Neural cell (in vitro differentiated cells): Measurements from ENCODE around the gene RAI2. TPM values are rescaled to one million over a fixed set of nuclear protein-coding genes. Genes with fewer than 3 reads are reported as not detected.

ENCODE experiments used
- H2AFZ ChIP-seq: fragments of 200-600, 300-800 bp; sonication (generic), shearing (Covaris generic); 2 replicates; pipeline ENCODE4 v1.6.0; 2014; ENCODE audit warnings: low read depth, mild to moderate bottlenecking, antibody characterized with exemption, low read length, moderate library complexity
- H3F3A ChIP-seq: fragments of 200-600 bp; shearing (Covaris generic); 2 replicates; pipeline ENCODE4 v1.6.1; 2016; ENCODE audit warnings: mild to moderate bottlenecking, moderate library complexity, mixed read lengths, antibody characterized with exemption, low read length; ENCODE audit not compliant: insufficient read depth, poor library complexity, severe bottlenecking
- H3K27ac ChIP-seq: fragments of 200-600, 300-800 bp; sonication (generic), shearing (Covaris generic); 2 replicates; pipeline ENCODE4 v1.5.1; 2014; ENCODE audit warnings: mild to moderate bottlenecking, low read length, moderate library complexity
- H3K27me3 ChIP-seq: fragments of 300-800, 200-600 bp; sonication (generic), shearing (Covaris generic); 2 replicates; pipeline ENCODE4 v1.6.0; 2014; ENCODE audit warnings: mild to moderate bottlenecking, low read depth, low read length, moderate library complexity; ENCODE audit not compliant: insufficient read depth
- H3K36me3 ChIP-seq: fragments of 300-800, 200-600 bp; sonication (generic), shearing (Covaris generic); 2 replicates; pipeline ENCODE4 v1.5.1; 2014; ENCODE audit warnings: mild to moderate bottlenecking, antibody characterized with exemption, low read length, moderate library complexity; ENCODE audit not compliant: insufficient read depth
- H3K4me2 ChIP-seq: fragments of 300-800, 200-600 bp; sonication (generic), shearing (Covaris generic); 2 replicates; pipeline ENCODE4 v1.6.0; 2014; ENCODE audit warnings: mild to moderate bottlenecking, low read length
- H3K4me3 ChIP-seq: fragments of 300-800, 200-600 bp; sonication (generic), shearing (Covaris generic); 2 replicates; pipeline ENCODE4 v1.5.1; 2014; ENCODE audit warnings: mild to moderate bottlenecking, low read length, moderate library complexity
- H3K79me2 ChIP-seq: fragments of 200-600 bp; shearing (Covaris generic); replicated peaks from 2 replicates; pipeline ENCODE4 v1.6.0; 2014; ENCODE audit warnings: mild to moderate bottlenecking, low read length, moderate library complexity; ENCODE audit not compliant: insufficient read depth
- H3K9ac ChIP-seq: fragments of 300-800, 200-600 bp; sonication (generic), shearing (Covaris generic); 2 replicates; pipeline ENCODE4 v1.6.1; 2016; ENCODE audit warnings: mild to moderate bottlenecking, low read length, mixed read lengths
- H3K9me2 ChIP-seq: fragments of 200-600 bp; shearing (Covaris generic); 2 replicates; pipeline ENCODE4 v1.6.1; 2016; ENCODE audit warnings: mild to moderate bottlenecking, low read length, mixed read lengths; ENCODE audit not compliant: insufficient read depth
- H3K9me3 ChIP-seq: fragments of 200-600, 300-800 bp; sonication (generic), shearing (Covaris generic); 2 replicates; pipeline ENCODE4 v1.6.1; 2016; ENCODE audit warnings: mild to moderate bottlenecking, mixed run types, low read length, moderate library complexity, mixed read lengths
- H4K20me1 ChIP-seq: fragments of 200-600 bp; shearing (Covaris generic); 2 replicates; pipeline ENCODE4 v1.6.1; 2016; ENCODE audit warnings: mild to moderate bottlenecking, mixed run types; ENCODE audit not compliant: insufficient read depth
- CTCF ChIP-seq: fragments of 450-650 bp; IDR thresholded peaks from 2 replicates; pipeline ENCODE4 v1.5.1; 2014; ENCODE audit warnings: antibody characterized with exemption, mild to moderate bottlenecking, moderate library complexity; ENCODE audit not compliant: poor library complexity, severe bottlenecking
- EP300 ChIP-seq: fragments of 450-650 bp; conservative IDR thresholded peaks from 2 replicates; pipeline ENCODE4 v1.6.1; 2014; ENCODE audit warnings: antibody characterized with exemption, mild to moderate bottlenecking, moderate library complexity; ENCODE audit not compliant: poor library complexity, severe bottlenecking
- EZH2 ChIP-seq: fragments of 200-600, 300-800 bp; shearing (Covaris generic), sonication (generic); IDR thresholded peaks from 2 replicates; pipeline ENCODE4 v1.6.1; 2014; ENCODE audit warnings: antibody characterized with exemption, low read length, borderline replicate concordance, mild to moderate bottlenecking; ENCODE audit not compliant: insufficient read depth, poor library complexity, severe bottlenecking
- MXI1 ChIP-seq: fragments of 450-650 bp; conservative IDR thresholded peaks from 2 replicates; pipeline ENCODE4 v1.6.1; 2014; ENCODE audit warnings: antibody characterized with exemption, mild to moderate bottlenecking; ENCODE audit not compliant: poor library complexity, severe bottlenecking
- POLR2AphosphoS5 ChIP-seq: IDR thresholded peaks from 2 replicates; pipeline ENCODE4 v1.6.1; 2012
- RAD21 ChIP-seq: fragments of 450-650 bp; conservative IDR thresholded peaks from 2 replicates; pipeline ENCODE4 v1.6.1; 2014; ENCODE audit warnings: antibody characterized with exemption, mild to moderate bottlenecking, moderate library complexity
- SMC3 ChIP-seq: fragments of 450-650 bp; conservative IDR thresholded peaks from 2 replicates; pipeline ENCODE4 v1.6.1; 2014; ENCODE audit warnings: antibody characterized with exemption, mild to moderate bottlenecking, moderate library complexity; ENCODE audit not compliant: poor library complexity
- TAF1 ChIP-seq: IDR thresholded peaks from 2 replicates; pipeline ENCODE4 v1.6.1; 2012; ENCODE audit warnings: low read depth
- polyA plus RNA-seq: library from polyadenylated mRNA; depleted of rRNA; stranded (reverse); fragments of >200 nt; gene quantifications from 2 replicates; pipeline ENCODE4 v1.2.3, GENCODE V29; 2014
- TF ChIP-seq, protein P1 (sequence below): IDR thresholded peaks from 2 replicates; pipeline ENCODE4 v1.6.1; 2012; ENCODE audit warnings: borderline replicate concordance

The RAI2 gene
- polyA plus RNA-seq, 1 donor from 2014 or later, result 4.8 TPM

- Histone ChIP-seq H4K20me1 (no peaks in the 10 kb centered on the region), H3K9ac (no peak overlapping the region), H3K9me3 (no peaks in the 10 kb centered on the region), H3K36me3 (no peaks in the 10 kb centered on the region), H3K9me2 (no peaks in the 10 kb centered on the region), H3F3A (no peaks in the 10 kb centered on the region), H3K27me3 (no peaks in the 10 kb centered on the region), H2AFZ (no peak overlapping the region), H3K4me2 (no peak overlapping the region), H3K79me2 (no peaks in the 10 kb centered on the region), H3K27ac (no peak overlapping the region), H3K4me3 (no peak overlapping the region)
- TF ChIP-seq POLR2AphosphoS5 (no peak), SMC3 (no peak), CTCF (no peak), RAD21 (no peak), MXI1 (no peak), TAF1 (no peak), EP300 (no peak), EZH2 (no peak)
- TF ChIP-seq, protein P1, sequence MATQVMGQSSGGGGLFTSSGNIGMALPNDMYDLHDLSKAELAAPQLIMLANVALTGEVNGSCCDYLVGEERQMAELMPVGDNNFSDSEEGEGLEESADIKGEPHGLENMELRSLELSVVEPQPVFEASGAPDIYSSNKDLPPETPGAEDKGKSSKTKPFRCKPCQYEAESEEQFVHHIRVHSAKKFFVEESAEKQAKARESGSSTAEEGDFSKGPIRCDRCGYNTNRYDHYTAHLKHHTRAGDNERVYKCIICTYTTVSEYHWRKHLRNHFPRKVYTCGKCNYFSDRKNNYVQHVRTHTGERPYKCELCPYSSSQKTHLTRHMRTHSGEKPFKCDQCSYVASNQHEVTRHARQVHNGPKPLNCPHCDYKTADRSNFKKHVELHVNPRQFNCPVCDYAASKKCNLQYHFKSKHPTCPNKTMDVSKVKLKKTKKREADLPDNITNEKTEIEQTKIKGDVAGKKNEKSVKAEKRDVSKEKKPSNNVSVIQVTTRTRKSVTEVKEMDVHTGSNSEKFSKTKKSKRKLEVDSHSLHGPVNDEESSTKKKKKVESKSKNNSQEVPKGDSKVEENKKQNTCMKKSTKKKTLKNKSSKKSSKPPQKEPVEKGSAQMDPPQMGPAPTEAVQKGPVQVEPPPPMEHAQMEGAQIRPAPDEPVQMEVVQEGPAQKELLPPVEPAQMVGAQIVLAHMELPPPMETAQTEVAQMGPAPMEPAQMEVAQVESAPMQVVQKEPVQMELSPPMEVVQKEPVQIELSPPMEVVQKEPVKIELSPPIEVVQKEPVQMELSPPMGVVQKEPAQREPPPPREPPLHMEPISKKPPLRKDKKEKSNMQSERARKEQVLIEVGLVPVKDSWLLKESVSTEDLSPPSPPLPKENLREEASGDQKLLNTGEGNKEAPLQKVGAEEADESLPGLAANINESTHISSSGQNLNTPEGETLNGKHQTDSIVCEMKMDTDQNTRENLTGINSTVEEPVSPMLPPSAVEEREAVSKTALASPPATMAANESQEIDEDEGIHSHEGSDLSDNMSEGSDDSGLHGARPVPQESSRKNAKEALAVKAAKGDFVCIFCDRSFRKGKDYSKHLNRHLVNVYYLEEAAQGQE, result no peak
Observed at GRCh38 chrX:17829566-17829965, 31.5 kb downstream of the RAI2 start.

DNA sequence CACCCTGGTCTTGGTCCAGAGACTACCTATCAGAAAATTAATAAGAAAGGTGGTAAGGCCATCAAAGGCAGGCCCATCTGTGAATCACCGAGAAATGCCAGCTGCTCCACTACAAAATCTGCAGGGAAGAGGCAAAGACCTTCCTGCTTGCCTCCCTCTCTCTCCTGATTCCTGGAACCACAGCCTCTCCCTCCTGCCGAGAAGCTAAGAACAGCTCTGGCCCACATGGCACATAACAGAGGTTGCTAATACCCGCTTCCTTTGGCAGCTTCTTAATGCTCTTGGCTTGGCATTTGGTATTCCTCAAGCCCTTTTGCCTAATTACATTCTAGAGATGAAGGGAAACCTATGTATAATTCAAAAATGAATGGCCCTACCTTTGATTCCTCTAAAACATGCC, 32.9 kb downstream of the RAI2 start:
- Histone ChIP-seq H3K9me2 (no peaks in the 10 kb centered on the region), H2AFZ (no peak overlapping the region), H3K36me3 (no peaks in the 10 kb centered on the region), H3K27me3 (no peaks in the 10 kb centered on the region), H3K4me3 (no peak overlapping the region), H3K9ac (no peak overlapping the region), H4K20me1 (no peaks in the 10 kb centered on the region), H3K79me2 (no peaks in the 10 kb centered on the region), H3K4me2 (no peak overlapping the region), H3F3A (no peaks in the 10 kb centered on the region), H3K27ac (no peak overlapping the region), H3K9me3 (no peaks in the 10 kb centered on the region)
- TF ChIP-seq CTCF (no peak), SMC3 (no peak), EZH2 (no peak), POLR2AphosphoS5 (no peak), RAD21 (no peak), EP300 (no peak), MXI1 (no peak), TAF1 (no peak)
- TF ChIP-seq, protein P1, result no peak
